ENCODE measurements around the gene FHOD3.

- no peak for TF ChIP-seq POLR2A (IDR thresholded peaks at IDR 0.05; ENCODE audit: insufficient read depth in 1 of 2, low read depth in 2 of 2, low read length in 2 of 2)
- no peak for TF ChIP-seq GABPA (IDR thresholded peaks at IDR 0.05; ENCODE audit: low read depth, low read length)
- no peak for TF ChIP-seq GABPA (CRISPR knock-in tag; IDR thresholded peaks at IDR 0.05; ENCODE audit: low read depth)
- no peak for TF ChIP-seq CTCF (CRISPR knock-in tag; IDR thresholded peaks at IDR 0.05)
- no peak for TF ChIP-seq NAIF1 (CRISPR knock-in tag; IDR thresholded peaks at IDR 0.05; ENCODE audit: borderline replicate concordance)
- TF ChIP-seq HBP1 (CRISPR knock-in tag; IDR thresholded peaks at IDR 0.05; ENCODE audit: low read depth), result no peak
- TF ChIP-seq XRCC5 (optimal IDR thresholded peaks at IDR 0.05; ENCODE audit: low read length), result no peak
- no peak for TF ChIP-seq SAFB2 (CRISPR knock-in tag; IDR thresholded peaks at IDR 0.05; ENCODE audit: borderline replicate concordance, low read depth)
- TF ChIP-seq JUNB (CRISPR knock-in tag; IDR thresholded peaks at IDR 0.05; ENCODE audit: borderline replicate concordance), result no peak
- no peak for TF ChIP-seq TAF15 (IDR thresholded peaks at IDR 0.05; ENCODE audit: low read depth, low read length, poor library complexity, severe bottlenecking)
- TF ChIP-seq ZNF510 (CRISPR knock-in tag; IDR thresholded peaks at IDR 0.05; ENCODE audit: low read depth), result no peak
- TF ChIP-seq ZKSCAN1 (IDR thresholded peaks at IDR 0.05; ENCODE audit: low read length), result no peak
- TF ChIP-seq SETDB1 (CRISPR knock-in tag; IDR thresholded peaks at IDR 0.05; ENCODE audit: borderline replicate concordance), result no peak
- TF ChIP-seq XBP1 (CRISPR knock-in tag; IDR thresholded peaks at IDR 0.05), result no peak
- TF ChIP-seq AHDC1 (CRISPR knock-in tag; IDR thresholded peaks at IDR 0.05; ENCODE audit: borderline replicate concordance), result no peak
These were observed 362.8 kb downstream of the FHOD3 start for GRCh38 chr18:36660311-36660710.

All from HepG2 (cell line).